Astrocyte of the cerebellum (primary cell): ENCODE measurements around the gene PRSS57.
"Not testable (repeated sequence)": the region's sequence is repeated elsewhere in the genome, so short reads cannot be mapped to it uniquely, and the experiment has no call there.

ENCODE experiments used
- DNase-seq: peaks from one replicate; pipeline ENCODE4 v3.0.0-alpha.2; 2011; ENCODE audit warnings: low read depth
- H3K4me3 ChIP-seq: 2 replicates; pipeline ENCODE4 v1.5.1; 2011; ENCODE audit warnings: mild to moderate bottlenecking, low read depth, low read length, moderate library complexity
- CTCF ChIP-seq: IDR thresholded peaks from 2 replicates; pipeline ENCODE4 v1.5.1; 2012; ENCODE audit warnings: low read length, low read depth, moderate library complexity, mild to moderate bottlenecking; ENCODE audit errors: missing control alignments
- in situ Hi-C: cut with HindIII; loops from 2 replicates; pipeline ENCODE4 v1.10.0; 2017; ENCODE audit warnings: low sequenced_read_pairs

PRSS57 gene

DNA sequence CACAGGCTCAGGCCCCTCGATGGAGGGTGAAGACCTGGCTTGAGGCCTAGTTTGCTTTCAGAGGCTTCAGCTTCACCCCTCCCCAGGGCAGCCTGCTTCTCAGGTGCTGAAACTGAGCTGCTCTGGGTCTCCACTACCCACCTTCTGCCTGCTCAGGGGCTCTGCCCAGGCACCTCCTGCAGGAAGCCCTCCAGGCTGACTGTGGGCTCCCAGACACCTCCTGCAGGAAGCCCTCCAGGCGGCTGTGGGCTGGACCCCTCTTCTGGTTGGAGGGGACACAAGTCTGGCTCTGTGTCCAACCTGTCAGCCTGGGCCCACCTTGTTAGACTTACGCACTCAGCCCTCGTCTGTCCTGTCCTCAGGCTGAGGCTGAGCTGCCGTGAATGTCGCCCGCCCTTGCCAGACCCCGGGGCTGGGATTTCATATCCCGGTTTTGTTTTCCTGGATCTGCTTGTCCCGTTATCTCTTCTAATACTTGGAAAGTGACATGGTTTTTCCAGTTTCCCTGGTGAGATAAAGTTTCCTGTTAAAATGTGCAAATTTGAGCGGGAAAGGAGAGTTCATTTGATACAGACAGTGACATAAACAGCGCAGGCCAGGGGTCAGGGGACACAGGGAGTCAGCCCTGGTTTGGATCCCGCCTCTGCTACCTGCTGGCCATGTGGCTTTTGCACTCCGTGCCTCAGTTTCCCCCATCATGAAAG is 34.9 kb upstream of the PRSS57 start:
- in situ Hi-C loops = no loop called here
- no peak for TF ChIP-seq CTCF
- H3K4me3 ChIP-seq = no peak overlapping the region
- DNase-seq = no peak

GRCh38 chr19:729564-729963 is 34.3 kb upstream of the PRSS57 start:
- in situ Hi-C loops, DNase-seq, H3K4me3 ChIP-seq: not testable (repeated sequence)

- no peak for TF ChIP-seq CTCF
- H3K4me3 ChIP-seq = no peak overlapping the region
- no peak for DNase-seq
- in situ Hi-C loops = no loop called here
These were observed 32.8 kb upstream of the PRSS57 start for GRCh38 chr19:728011-728410.

GRCh38 chr19:726993-727956 is 32.0 kb upstream of the PRSS57 start:
- no peak overlapping the region for H3K4me3 ChIP-seq
- in situ Hi-C loops = no loop called here
- TF ChIP-seq CTCF = no peak
- DNase-seq = no peak

GRCh38 chr19:725461-726089 is 30.3 kb upstream of the PRSS57 start:
- in situ Hi-C loops = no loop called here
- no peak for TF ChIP-seq CTCF
- H3K4me3 ChIP-seq = no peak overlapping the region
- no peak for DNase-seq

DNA sequence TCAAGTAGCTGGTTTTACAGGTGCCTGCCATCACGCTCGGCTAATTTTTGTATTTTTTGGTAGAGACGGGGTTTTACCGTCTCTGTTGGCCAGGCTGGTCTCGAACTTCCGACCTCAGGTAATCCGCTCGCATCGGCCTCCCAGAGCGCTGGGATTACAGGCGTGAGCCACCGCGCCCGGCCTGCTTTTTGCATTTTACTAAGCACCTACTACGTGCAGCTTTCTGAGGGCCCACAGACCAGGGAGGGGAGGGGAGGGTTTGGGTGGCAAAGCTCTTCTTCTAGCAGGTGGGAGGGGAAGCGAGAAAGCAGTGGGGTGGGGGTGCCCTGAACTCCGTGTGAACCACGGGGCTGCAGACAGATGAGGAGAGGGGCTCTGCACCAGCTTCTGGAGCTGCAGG is 28.5 kb upstream of the PRSS57 start:
- no peak for DNase-seq
- TF ChIP-seq CTCF = no peak
- in situ Hi-C loops = no loop called here
- no peak overlapping the region for H3K4me3 ChIP-seq
